Subcutaneous abdominal adipose tissue (tissue), 5 donors: ENCODE measurements around the gene UAP1L1.

Experiments
- H3K27ac ChIP-seq: one replicate; pipeline ENCODE4 v1.7.0; 2013; ENCODE audit warnings: low read depth, mild to moderate bottlenecking, inconsistent platforms, low read length, moderate library complexity
- H3K27me3 ChIP-seq, 5 donors: one replicate each; pipeline ENCODE4 v1.7.0; 2013; ENCODE audit warnings: low read length in 5 of 5, inconsistent platforms in 1 of 5; ENCODE audit not compliant: control insufficient read depth in 5 of 5, insufficient read depth in 4 of 5
- H3K36me3 ChIP-seq, 5 donors: one replicate each; pipeline ENCODE4 v1.7.0; 2013; ENCODE audit warnings: low read length in 5 of 5; ENCODE audit not compliant: control insufficient read depth in 5 of 5, insufficient read depth in 5 of 5
- H3K4me1 ChIP-seq, 5 donors: one replicate each; pipeline ENCODE4 v1.7.0; 2013; ENCODE audit warnings: low read length in 5 of 5, mild to moderate bottlenecking in 3 of 5, moderate library complexity in 1 of 5; ENCODE audit not compliant: control insufficient read depth in 5 of 5, insufficient read depth in 5 of 5
- H3K4me3 ChIP-seq, 5 donors: one replicate each; pipeline ENCODE4 v1.7.0; 2013; ENCODE audit warnings: low read length in 5 of 5, low read depth in 1 of 5
- H3K9ac ChIP-seq, 5 donors: one replicate each; pipeline ENCODE4 v1.7.0; 2013; ENCODE audit warnings: low read length in 5 of 5, mild to moderate bottlenecking in 4 of 5, moderate library complexity in 3 of 5
- H3K9me3 ChIP-seq, 5 donors: one replicate each; pipeline ENCODE4 v1.7.0; 2013; ENCODE audit warnings: low read length in 5 of 5; ENCODE audit not compliant: control insufficient read depth in 5 of 5
- donor health status: healthy.
- donor health status: healthy.
- donor health status: healthy.
- donor health status: healthy.
- donor health status: healthy.

The UAP1L1 gene

GRCh38 chr9:137066096-137066861, 11.0 kb upstream of the UAP1L1 start:
- Histone ChIP-seq H3K9me3 (no peaks in the 10 kb centered on the region), H3K27me3 (peaks cover 3 to 19% (median 12%) of the 10 kb centered on the region in 5 donors), H3K9ac (no peak overlapping the region), H3K36me3 (no peaks in the 10 kb centered on the region), H3K4me3 (no peak overlapping the region), H3K27ac (no peak overlapping the region), H3K4me1 (peaks cover 0 to 18% (median 10%) of the 10 kb centered on the region in 5 donors)

GRCh38 chr9:137067860-137068538, 9.3 kb upstream of the UAP1L1 start:
- no peaks in the 10 kb centered on the region for H3K9me3 ChIP-seq
- no peak overlapping the region for H3K27ac ChIP-seq
- peaks cover 3 to 19% (median 12%) of the 10 kb centered on the region in 5 donors for H3K27me3 ChIP-seq
- no peaks in the 10 kb centered on the region for H3K36me3 ChIP-seq
- H3K4me1 ChIP-seq = peaks cover 0 to 20% (median 13%) of the 10 kb centered on the region in 5 donors
- no peak overlapping the region for H3K9ac ChIP-seq
- H3K4me3 ChIP-seq = no peak overlapping the region

GRCh38 chr9:137068539-137069507, 8.5 kb upstream of the UAP1L1 start:
- no peak overlapping the region for H3K4me3 ChIP-seq
- no peaks in the 10 kb centered on the region for H3K36me3 ChIP-seq
- no peak overlapping the region for H3K27ac ChIP-seq
- H3K9ac ChIP-seq = peak overlapping the region in 1 of 5 donors; percentile 3
- peaks cover 3 to 19% (median 12%) of the 10 kb centered on the region in 5 donors for H3K27me3 ChIP-seq
- H3K9me3 ChIP-seq = no peaks in the 10 kb centered on the region
- H3K4me1 ChIP-seq = peaks cover 0 to 19% (median 12%) of the 10 kb centered on the region in 5 donors

- Histone ChIP-seq H3K4me1 (peaks cover 0 to 18% (median 10%) of the 10 kb centered on the region in 5 donors), H3K4me3 (no peak overlapping the region), H3K27ac (no peak overlapping the region), H3K27me3 (peaks cover 3 to 19% (median 12%) of the 10 kb centered on the region in 5 donors), H3K9me3 (no peaks in the 10 kb centered on the region), H3K9ac (no peak overlapping the region), H3K36me3 (no peaks in the 10 kb centered on the region)
These were observed 7.7 kb upstream of the UAP1L1 start for GRCh38 chr9:137069508-137070091.

- H3K36me3 ChIP-seq = no peaks in the 10 kb centered on the region
- H3K4me3 ChIP-seq = peak within 1 kb of the TSS; percentile 15 to 61 (median 39)
- H3K9me3 ChIP-seq = no peaks in the 10 kb centered on the region
- peaks cover 0 to 18% (median 10%) of the 10 kb centered on the region in 5 donors for H3K4me1 ChIP-seq
- peak within 1 kb of the TSS in 4 of 5 donors; percentile 26 to 33 (median 28) for H3K9ac ChIP-seq
- H3K27ac ChIP-seq = no peak within 1 kb of the TSS
- H3K27me3 ChIP-seq = peaks cover 3 to 19% (median 12%) of the 10 kb centered on the region in 5 donors
These were observed 7.0 kb upstream of the UAP1L1 start, which contains the start of gene SAPCD2 for GRCh38 chr9:137070201-137070905. TSS of gene SAPCD2 (minus strand) at chr9:137070557. CDS start at chr9:137070460, 97 bp downstream.

GRCh38 chr9:137070906-137071275, 6.4 kb upstream of the UAP1L1 start:
- Histone ChIP-seq H3K27me3 (peaks cover 3 to 19% (median 12%) of the 10 kb centered on the region in 5 donors), H3K9me3 (no peaks in the 10 kb centered on the region), H3K36me3 (no peaks in the 10 kb centered on the region), H3K4me1 (peaks cover 0 to 18% (median 10%) of the 10 kb centered on the region in 5 donors), H3K27ac (no peak overlapping the region), H3K4me3 (peak overlapping the region in 4 of 5 donors; percentile 15 to 61 (median 42)), H3K9ac (peak overlapping the region in 4 of 5 donors; percentile 26 to 33 (median 28))

GRCh38 chr9:137071282-137071681, 6.0 kb upstream of the UAP1L1 start:
- Histone ChIP-seq H3K4me3 (peak overlapping the region in 3 of 5 donors; percentile 15 to 48 (median 36)), H3K9ac (peak overlapping the region in 2 of 5 donors; percentile 26), H3K4me1 (peaks cover 0 to 18% (median 10%) of the 10 kb centered on the region in 5 donors), H3K9me3 (no peaks in the 10 kb centered on the region), H3K27me3 (peaks cover 3 to 19% (median 12%) of the 10 kb centered on the region in 5 donors), H3K27ac (no peak overlapping the region), H3K36me3 (no peaks in the 10 kb centered on the region)

- H3K9me3 ChIP-seq = no peaks in the 10 kb centered on the region
- H3K4me1 ChIP-seq = peaks cover 0 to 37% (median 27%) of the 10 kb centered on the region in 5 donors
- H3K36me3 ChIP-seq = no peaks in the 10 kb centered on the region
- no peak overlapping the region for H3K9ac ChIP-seq
- no peak overlapping the region for H3K27ac ChIP-seq
- peaks cover 3 to 7% (median 6%) of the 10 kb centered on the region in 5 donors for H3K27me3 ChIP-seq
- no peak overlapping the region for H3K4me3 ChIP-seq
These were observed 3.3 kb upstream of the UAP1L1 start for GRCh38 chr9:137073992-137074399.
